H1 (cell line): Measurements from ENCODE around the gene PAIP2. TPM values are rescaled to one million over a fixed set of nuclear protein-coding genes. Genes with fewer than 3 reads are reported as not detected.

Source experiments
- CTCF ChIA-PET: fragments of 300-600 bp; sonication (Branson Sonifier 250); formaldehyde crosslinking; loops from one replicate; lab custom pipeline; 2021; ENCODE audit not compliant: partially characterized antibody; lab: Charles Lee
- POLR2A ChIA-PET: fragments of 300-600 bp; sonication (Branson Sonifier 250); formaldehyde crosslinking; loops from one replicate; lab custom pipeline; 2021; ENCODE audit warnings: inconsistent platforms; ENCODE audit not compliant: partially characterized antibody; lab: Charles Lee
- DNase-seq, 2 experiments: peaks; one replicate each; pipeline versions ENCODE4 v3.0.0 to v3.0.0-alpha.2; 2010 to 2022; ENCODE audit warnings: low spot score in 2 of 2, low read depth in 1 of 2, mixed read lengths in 1 of 2
- FAIRE-seq: peaks from 2 replicates; lab custom pipeline; 2011; peaks lifted over from hg19 to GRCh38; lab: Jason Lieb, UNC
- H2AFZ ChIP-seq: 2 replicates; pipeline ENCODE4 v1.8.1; 2012; ENCODE audit warnings: low read length, inconsistent platforms
- H2AK5ac ChIP-seq: 2 replicates; pipeline ENCODE4 v1.6.1; 2013; ENCODE audit warnings: low read depth, low read length
- H2BK120ac ChIP-seq: replicated peaks from 2 replicates; pipeline ENCODE3; 2013; ENCODE audit warnings: low read depth, low read length, inconsistent platforms
- H2BK12ac ChIP-seq: 2 replicates; pipeline ENCODE4 v1.6.1; 2013; ENCODE audit warnings: low read depth, low read length
- H2BK15ac ChIP-seq: 2 replicates; pipeline ENCODE4 v1.6.1; 2013; ENCODE audit warnings: low read length
- H2BK20ac ChIP-seq: 2 replicates; pipeline ENCODE4 v1.6.1; 2013; ENCODE audit warnings: low read length
- H2BK5ac ChIP-seq: 2 replicates; pipeline ENCODE4 v1.6.1; 2013; ENCODE audit warnings: low read depth, low read length
- H3K14ac ChIP-seq: 2 replicates; pipeline ENCODE4 v1.6.1; 2013; ENCODE audit warnings: inconsistent platforms; ENCODE audit not compliant: insufficient read length
- H3K18ac ChIP-seq: 2 replicates; pipeline ENCODE4 v1.6.1; 2013; ENCODE audit warnings: low read length; ENCODE audit errors: extremely low read depth
- H3K23ac ChIP-seq: 2 replicates; pipeline ENCODE4 v1.6.1; 2013; ENCODE audit warnings: inconsistent platforms; ENCODE audit not compliant: insufficient read length
- H3K23me2 ChIP-seq: 2 replicates; pipeline ENCODE4 v1.6.1; 2013; ENCODE audit warnings: low read depth, low read length
- H3K27ac ChIP-seq: 2 replicates; pipeline ENCODE4 v1.6.1; 2011; ENCODE audit warnings: low read depth, low read length, inconsistent platforms
- H3K27me3 ChIP-seq, 4 experiments: replicated peaks in 1 of 4; 1 replicate in 1 of 4; 2 replicates in 3 of 4; pipeline versions ENCODE4 v1.6.1 to v1.8.1; 2011 to 2013; ENCODE audit warnings: low read length in 3 of 4, mild to moderate bottlenecking in 3 of 4, inconsistent platforms in 2 of 4, mixed read lengths in 2 of 4, moderate library complexity in 1 of 4; ENCODE audit not compliant: control insufficient read depth in 3 of 4, insufficient read depth in 3 of 4; ENCODE audit errors: extremely low read depth in 1 of 4
- H3K36me3 ChIP-seq, 4 experiments: 2 replicates each; pipeline versions ENCODE4 v1.6.1 to v1.8.1; 2011 to 2013; ENCODE audit warnings: mild to moderate bottlenecking in 4 of 4, low read length in 3 of 4, moderate library complexity in 2 of 4, control low read depth in 1 of 4, inconsistent platforms in 1 of 4; ENCODE audit not compliant: insufficient read depth in 4 of 4, control insufficient read depth in 2 of 4
- H3K4ac ChIP-seq: replicated peaks from 2 replicates; pipeline ENCODE3; 2013; ENCODE audit warnings: low read length, low read depth, mixed read lengths, inconsistent platforms; ENCODE audit not compliant: insufficient read length
- H3K4me1 ChIP-seq, 4 experiments: replicated peaks in 1 of 4; 1 replicate in 1 of 4; 2 replicates in 3 of 4; pipeline versions ENCODE4 v1.6.1 to v1.8.1; 2011 to 2013; ENCODE audit warnings: low read length in 3 of 4, inconsistent platforms in 2 of 4, mixed read lengths in 1 of 4; ENCODE audit not compliant: insufficient read depth in 4 of 4, control insufficient read depth in 3 of 4
- H3K4me2 ChIP-seq, 2 experiments: 2 replicates each; pipeline versions ENCODE4 v1.6.1 to v1.8.1; 2011 to 2013; ENCODE audit warnings: low read depth in 2 of 2, low read length in 2 of 2, control low read depth in 1 of 2, inconsistent platforms in 1 of 2, mild to moderate bottlenecking in 1 of 2; ENCODE audit not compliant: insufficient read depth in 1 of 2
- H3K4me3 ChIP-seq, 4 experiments: fragments of 200-600, 300-600 bp in 1 of 4; sonication (generic), shearing (Covaris generic), sonication (Bioruptor Twin) in 1 of 4; 2 replicates each; pipeline versions ENCODE4 v1.5.1 to v1.8.1; 2011 to 2016; ENCODE audit warnings: low read length in 4 of 4, low read depth in 3 of 4, control low read depth in 2 of 4, inconsistent platforms in 2 of 4, mild to moderate bottlenecking in 2 of 4, mixed read lengths in 1 of 4, moderate library complexity in 1 of 4; ENCODE audit not compliant: insufficient read depth in 2 of 4; ENCODE audit errors: extremely low read depth in 1 of 4
- H3K56ac ChIP-seq: replicated peaks from 2 replicates; pipeline ENCODE3; 2013; ENCODE audit warnings: low read depth, mild to moderate bottlenecking, mixed read lengths, low read length, inconsistent platforms; ENCODE audit not compliant: insufficient read length
- H3K79me1 ChIP-seq: 2 replicates; pipeline ENCODE4 v1.6.1; 2013; ENCODE audit warnings: low read depth, low read length, control low read depth
- H3K79me2 ChIP-seq, 2 experiments: 2 replicates each; pipeline versions ENCODE4 v1.6.1 to v1.8.1; 2012 to 2013; ENCODE audit warnings: low read length in 2 of 2, mild to moderate bottlenecking in 2 of 2, inconsistent platforms in 1 of 2; ENCODE audit not compliant: insufficient read depth in 2 of 2, control insufficient read depth in 1 of 2
- H3K9ac ChIP-seq, 4 experiments: replicated peaks in 1 of 4; 1 replicate in 1 of 4; 2 replicates in 3 of 4; pipeline versions ENCODE4 v1.6.1 to v1.8.1; 2011 to 2013; ENCODE audit warnings: low read depth in 3 of 4, low read length in 3 of 4, control low read depth in 2 of 4, mild to moderate bottlenecking in 2 of 4, moderate library complexity in 2 of 4, inconsistent platforms in 1 of 4; ENCODE audit errors: extremely low read depth in 1 of 4
- H3K9me3 ChIP-seq, 2 experiments: 2 replicates each; pipeline versions ENCODE4 v1.6.1 to v1.8.1; 2012 to 2013; ENCODE audit warnings: mild to moderate bottlenecking in 2 of 2, moderate library complexity in 2 of 2, control low read depth in 1 of 2, inconsistent platforms in 1 of 2, low read depth in 1 of 2, low read length in 1 of 2, mixed read lengths in 1 of 2; ENCODE audit not compliant: insufficient read depth in 2 of 2
- H4K20me1 ChIP-seq, 2 experiments: replicated peaks in 1 of 2; 2 replicates each; pipeline versions ENCODE3 to v1.8.1; 2011 to 2013; ENCODE audit warnings: inconsistent platforms in 2 of 2, low read length in 2 of 2, mild to moderate bottlenecking in 1 of 2; ENCODE audit not compliant: insufficient read depth in 2 of 2, control insufficient read depth in 1 of 2
- H4K5ac ChIP-seq: 2 replicates; pipeline ENCODE4 v1.6.1; 2013; ENCODE audit warnings: low read length, low read depth, mixed read lengths, inconsistent platforms; ENCODE audit not compliant: insufficient read length
- H4K8ac ChIP-seq: 2 replicates; pipeline ENCODE4 v1.8.0; 2013; ENCODE audit warnings: mild to moderate bottlenecking, moderate library complexity, low read length, inconsistent platforms; ENCODE audit not compliant: insufficient read depth; ENCODE audit errors: extremely low read depth
- H4K91ac ChIP-seq: replicated peaks from 2 replicates; pipeline ENCODE3; 2013; ENCODE audit warnings: low read length, mixed read lengths, inconsistent platforms; ENCODE audit not compliant: insufficient read length
- CREB1 ChIP-seq: IDR thresholded peaks from 2 replicates; pipeline ENCODE4 v1.6.1; 2012; ENCODE audit warnings: inconsistent platforms
- FOSL1 ChIP-seq: IDR thresholded peaks from 2 replicates; pipeline ENCODE4 v1.6.1; 2011; ENCODE audit warnings: mild to moderate bottlenecking, low read depth, low read length, moderate library complexity; ENCODE audit not compliant: insufficient read depth
- HDAC2 ChIP-seq, 2 experiments: fragments of 300-600 bp in 1 of 2; sonication (generic) in 1 of 2; IDR thresholded peaks; 2 replicates each; pipeline ENCODE4 v1.6.1; 2011 to 2012; ENCODE audit warnings: low read depth in 2 of 2, low read length in 2 of 2, mild to moderate bottlenecking in 2 of 2, moderate library complexity in 2 of 2, borderline replicate concordance in 1 of 2, inconsistent platforms in 1 of 2
- HDAC6 ChIP-seq: IDR thresholded peaks from one replicate; pipeline ENCODE4 v1.7.1; 2012; ENCODE audit warnings: low read depth, mild to moderate bottlenecking, inconsistent platforms, low read length, moderate library complexity
- KDM4A ChIP-seq: IDR thresholded peaks from one replicate; pipeline ENCODE4 v1.7.1; 2012; ENCODE audit warnings: low read depth, mild to moderate bottlenecking, moderate library complexity, low read length, inconsistent platforms; ENCODE audit not compliant: severe bottlenecking
- POLR2AphosphoS5 ChIP-seq: IDR thresholded peaks from 2 replicates; pipeline ENCODE4 v1.6.1; 2011; ENCODE audit warnings: low read depth, low read length
- RBBP5 ChIP-seq: IDR thresholded peaks from 2 replicates; pipeline ENCODE4 v1.7.1; 2012; ENCODE audit warnings: low read depth, mild to moderate bottlenecking, inconsistent platforms, low read length, moderate library complexity, borderline replicate concordance
- SIRT6 ChIP-seq: IDR thresholded peaks from one replicate; pipeline ENCODE4 v1.7.1; 2012; ENCODE audit warnings: low read length, inconsistent platforms
- SIX5 ChIP-seq: IDR thresholded peaks from 2 replicates; pipeline ENCODE4 v1.6.1; 2011; ENCODE audit warnings: mild to moderate bottlenecking, low read depth, low read length
- SRF ChIP-seq: IDR thresholded peaks from 2 replicates; pipeline ENCODE4 v1.6.1; 2011; ENCODE audit warnings: mild to moderate bottlenecking, low read depth, low read length, moderate library complexity
- TCF12 ChIP-seq: IDR thresholded peaks from 2 replicates; pipeline ENCODE4 v1.6.1; 2011; ENCODE audit warnings: low read depth, mild to moderate bottlenecking, low read length
- WGBS, 2 experiments: shearing (Covaris generic) in 1 of 2; methylation state at CpG; one replicate each; pipeline versions ENCODE4 v1.1.6 to v1.1.7; 2013 to 2015; ENCODE audit warnings: low lambda C conversion rate in 2 of 2, mixed read lengths in 2 of 2, inconsistent platforms in 1 of 2, low coverage in 1 of 2, missing lambda C conversion rate in 1 of 2; ENCODE audit not compliant: insufficient replicate concordance in 2 of 2, insufficient coverage in 1 of 2, insufficient read length in 1 of 2; ENCODE audit errors: extremely low coverage in 1 of 2, missing lambda C conversion rate in 1 of 2; 5-methylcytosine and 5-hydroxymethylcytosine counted together
- polyA plus RNA-seq, 7 experiments: library from polyadenylated mRNA; depleted of rRNA in 3 of 7; stranded (reverse) in 5 of 7; unstranded in 2 of 7; fragments of >200 nt in 5 of 7; fragments of 200-250 nt in 2 of 7; gene quantifications; 1 replicate in 5 of 7; 2 replicates in 1 of 7; 4 replicates in 1 of 7; pipeline versions ENCODE4 v1.2.1 to v1.2.3, GENCODE V29; 2011 to 2013; ENCODE audit warnings: missing spikeins in 2 of 7, mixed read lengths in 2 of 7
- total RNA-seq: library from RNA; stranded (reverse); fragmentation: NEBNext Ultra II Directional; extraction: Animal tissue kit (Norgen Biotek cat#: 25700); gene quantifications from 2 replicates; pipeline ENCODE4 v1.2.1, GENCODE V29; 2021
- TF ChIP-seq, protein P1 (sequence below): IDR thresholded peaks from 2 replicates; pipeline ENCODE4 v1.6.1; 2012; ENCODE audit warnings: inconsistent platforms

PAIP2 gene
- total and polyA plus RNA-seq, 2 of the 8 experiments (the other 6 are each of a cell fraction or from before 2014, with no cell fraction given): 87.6 to 162 TPM

DNA sequence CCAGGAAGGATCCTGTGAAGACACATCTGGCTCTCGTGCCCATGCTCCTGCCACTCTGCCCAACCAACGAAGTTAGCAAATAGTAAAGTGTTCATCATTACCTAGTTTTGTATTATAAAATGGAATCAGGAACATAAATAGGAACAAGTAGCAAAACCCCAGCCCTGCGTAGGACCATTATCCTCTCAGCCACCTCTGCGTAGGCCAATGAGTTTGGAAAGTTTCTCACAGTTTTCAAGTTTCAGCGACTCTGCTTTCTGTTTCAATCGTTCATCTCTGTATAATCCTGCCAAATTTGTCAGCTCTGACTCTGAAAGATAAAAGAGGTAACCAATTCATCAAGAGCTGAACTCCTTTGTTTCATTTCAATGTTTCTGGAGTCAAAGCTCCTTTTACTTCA lies 72.3 kb downstream of the PAIP2 start:
- Histone ChIP-seq H4K5ac (no peak overlapping the region), H3K36me3 (peaks cover 2 to 14% (median 4%) of the 10 kb centered on the region in 4 experiments; a peak in 5 of 8 replicates), H3K23me2 (no peaks in the 10 kb centered on the region), H2BK12ac (no peak overlapping the region), H2AFZ (no peak overlapping the region), H2BK120ac (no peak overlapping the region), H2BK15ac (no peak overlapping the region), H4K8ac (no peak overlapping the region), H2BK20ac (no peak overlapping the region), H3K4me1 (no peaks in the 10 kb centered on the region), H3K27ac (no peak overlapping the region), H3K4me2 (no peak overlapping the region), H4K91ac (no peak overlapping the region), H3K9ac (no peak overlapping the region), H4K20me1 (no peaks in the 10 kb centered on the region), H3K4me3 (no peak overlapping the region), H3K79me2 (no peaks in the 10 kb centered on the region), H3K9me3 (no peaks in the 10 kb centered on the region), H3K27me3 (no peaks in the 10 kb centered on the region), H3K14ac (no peak overlapping the region), H3K18ac (no peak overlapping the region), H3K23ac (no peak overlapping the region), H3K79me1 (no peaks in the 10 kb centered on the region), H3K4ac (no peak overlapping the region), H3K56ac (no peak overlapping the region), H2BK5ac (no peak overlapping the region), H2AK5ac (no peak overlapping the region)
- 93% methylated on average over 6 of the region's 6 CpGs; no CpG with 5 or more reads in 1 of the 2 experiments for WGBS, 2 experiments
- ChIA-PET CTCF (interaction anchor here (0.9 to 1.5 kb wide), 3 partner anchors 11 to 363 kb away, joined by 3 to 6 read pairs (median 3); partner anchors contain the start of gene PROB1), POLR2A (interaction anchor here (0.8 to 1.3 kb wide), 4 partner anchors 9 to 60 kb away, joined by 3 to 6 read pairs (median 3); partner anchors contain the start of gene SPATA24)
- TF ChIP-seq HDAC6 (no peak), HDAC2 (IDR thresholded peaks at IDR 0.05; ENCODE audit: borderline replicate concordance in 1 of 2, low read depth in 2 of 2, low read length in 2 of 2) (no peak), KDM4A (no peak), POLR2AphosphoS5 (no peak), SIRT6 (no peak), FOSL1 (no peak), SRF (no peak), TCF12 (no peak), RBBP5 (no peak), CREB1 (no peak), SIX5 (no peak)
- TF ChIP-seq, protein P1, sequence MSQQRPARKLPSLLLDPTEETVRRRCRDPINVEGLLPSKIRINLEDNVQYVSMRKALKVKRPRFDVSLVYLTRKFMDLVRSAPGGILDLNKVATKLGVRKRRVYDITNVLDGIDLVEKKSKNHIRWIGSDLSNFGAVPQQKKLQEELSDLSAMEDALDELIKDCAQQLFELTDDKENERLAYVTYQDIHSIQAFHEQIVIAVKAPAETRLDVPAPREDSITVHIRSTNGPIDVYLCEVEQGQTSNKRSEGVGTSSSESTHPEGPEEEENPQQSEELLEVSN: no peak
- DNase-seq: no peak
- no peak for FAIRE-seq
